GM21390 (cell line): ENCODE results near the gene SSBP2.
"Not testable (repeated sequence)": the region's sequence is repeated elsewhere in the genome, so short reads cannot be mapped to it uniquely, and the experiment has no call there.

ENCODE experiments used
- ATAC-seq: cut with Tn5 transposase; IDR thresholded peaks from one replicate; pipeline ENCODE4 v1.9.1; 2021; ENCODE audit not compliant: unreplicated experiment

SSBP2 gene

DNA sequence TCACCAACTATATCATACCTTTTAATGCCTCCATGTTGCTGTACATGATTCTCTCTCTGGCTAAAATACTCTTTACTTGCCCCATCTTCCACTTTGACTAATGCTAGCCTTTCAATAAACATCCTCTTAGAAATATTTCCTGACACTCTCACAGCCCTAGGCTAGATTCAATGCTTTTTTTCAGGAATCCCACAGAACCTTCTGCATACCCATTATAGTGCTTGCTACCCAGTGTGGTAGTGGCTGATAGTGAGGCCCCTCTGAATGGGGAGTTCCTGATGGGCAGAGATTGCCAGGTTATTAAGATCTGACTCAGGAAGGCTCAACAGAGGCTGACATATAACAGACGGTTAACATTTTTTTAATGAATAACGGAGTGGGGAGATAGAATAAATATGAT lies 11.6 kb downstream of the SSBP2 start:
- no peak for ATAC-seq

DNA sequence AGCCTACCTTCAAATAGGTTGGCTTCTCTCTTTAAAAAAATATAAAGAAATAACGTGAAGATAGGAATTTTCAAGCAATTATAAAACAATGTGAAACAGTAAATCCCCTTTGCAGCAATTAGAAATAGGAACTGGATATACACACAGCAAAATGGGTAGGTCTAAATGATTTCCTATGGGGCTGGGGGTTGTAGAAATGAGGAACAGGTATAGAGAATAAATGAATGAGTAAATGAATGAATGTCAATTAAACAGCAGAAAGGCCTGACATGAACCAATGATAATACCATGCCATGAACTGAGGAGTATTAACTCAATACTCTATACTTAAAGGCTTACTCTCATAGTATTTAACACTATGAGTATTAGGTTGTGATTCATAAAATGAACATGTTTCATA lies 21.6 kb downstream of the SSBP2 start:
- ATAC-seq: no peak

DNA sequence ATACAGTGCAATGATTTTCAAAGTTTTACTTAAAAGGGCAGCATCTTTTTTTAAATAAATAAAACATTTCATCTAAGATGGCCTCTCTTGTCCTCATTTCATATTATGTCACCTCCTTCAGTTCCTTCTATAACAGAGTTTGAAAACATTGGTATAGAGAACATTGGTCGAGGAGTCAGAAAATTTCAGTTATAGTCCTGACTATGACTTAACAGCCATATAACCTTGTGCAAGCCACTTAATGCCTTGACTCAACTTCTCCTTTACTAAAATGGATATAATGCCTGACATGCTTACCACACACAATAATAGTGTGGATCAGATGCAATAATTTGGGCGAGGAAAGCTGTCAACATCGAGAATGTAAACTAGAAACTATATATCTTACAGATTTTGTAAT lies 22.6 kb downstream of the SSBP2 start:
- ATAC-seq: no peak

GRCh38 chr5:81726297-81726696 lies 24.6 kb downstream of the SSBP2 start:
- no peak for ATAC-seq

DNA sequence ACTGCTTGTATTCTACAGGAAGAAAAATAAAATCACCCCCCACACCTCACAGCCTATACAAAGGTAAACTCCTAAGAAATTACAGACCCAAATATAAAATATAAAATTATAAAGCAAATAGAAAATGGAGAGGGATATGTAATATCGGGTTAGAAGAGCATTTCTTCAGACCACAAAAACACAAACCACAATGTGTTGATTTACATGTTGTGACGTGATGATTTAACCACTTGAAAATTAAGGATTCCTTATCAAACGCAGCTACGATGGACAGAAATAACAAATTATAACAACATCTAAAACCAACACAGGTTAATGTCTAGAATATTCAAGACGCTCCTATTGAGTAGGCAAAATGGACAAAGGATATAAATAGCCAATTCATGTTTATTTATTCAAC lies 26.3 kb downstream of the SSBP2 start:
- ATAC-seq: no peak

- no peak for ATAC-seq
Observed at GRCh38 chr5:81724108-81724507, 26.8 kb downstream of the SSBP2 start.

- ATAC-seq: no peak
Observed at GRCh38 chr5:81721049-81721448, 29.8 kb downstream of the SSBP2 start.

DNA sequence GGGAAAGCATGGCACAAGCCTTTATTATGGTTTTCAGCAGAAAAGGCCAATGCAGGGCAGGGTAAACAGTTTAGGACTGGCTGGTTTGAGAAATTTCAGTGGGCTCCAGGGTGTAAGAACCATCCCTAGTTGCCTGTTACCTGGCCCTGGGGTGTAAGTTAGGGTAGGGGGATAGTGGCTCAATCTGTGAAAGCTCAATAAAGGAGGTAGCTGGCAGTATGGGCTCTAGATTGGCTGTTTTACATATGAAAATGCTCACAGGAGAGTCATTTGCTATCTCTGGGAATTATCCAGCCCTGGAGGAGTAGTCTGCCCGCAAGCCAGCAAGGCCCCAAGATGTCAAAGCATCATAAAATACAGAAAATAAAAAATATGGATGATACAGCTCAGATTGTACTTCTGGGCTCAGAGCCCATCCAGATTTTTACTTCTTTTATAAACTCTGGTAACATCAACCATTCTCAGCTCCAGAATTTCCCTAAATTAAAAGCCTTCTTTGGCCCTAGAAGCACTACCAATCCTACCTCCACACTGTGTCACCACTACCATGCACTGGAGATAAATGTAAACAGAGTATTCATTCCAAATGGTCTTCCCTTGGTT lies 31.1 kb downstream of the SSBP2 start:
- no peak for ATAC-seq

DNA sequence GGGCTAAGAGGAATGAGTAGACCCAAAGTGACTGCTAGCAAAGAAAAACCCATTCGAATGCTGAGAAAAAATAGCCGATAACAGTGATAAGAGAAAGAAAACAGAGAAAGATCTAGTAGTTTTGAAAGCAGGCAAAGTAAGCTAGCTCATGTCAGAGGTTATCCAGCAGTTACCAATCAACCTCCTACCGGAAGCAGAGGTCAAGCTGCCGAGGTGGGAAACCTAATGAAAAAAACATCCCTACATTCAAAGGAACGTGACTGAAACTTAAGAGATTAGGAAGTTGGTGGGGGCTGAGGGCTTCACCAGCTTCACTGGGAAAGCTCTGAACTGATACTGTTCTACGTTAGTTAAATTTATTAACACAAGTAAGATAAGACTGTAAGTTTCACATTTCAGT lies 32.6 kb downstream of the SSBP2 start:
- no peak for ATAC-seq

- ATAC-seq: no peak
Observed at GRCh38 chr5:81717860-81718259, 33.0 kb downstream of the SSBP2 start.

GRCh38 chr5:81717226-81717625 lies 33.7 kb downstream of the SSBP2 start:
- ATAC-seq: no peak

GRCh38 chr5:81714076-81714475 lies 36.8 kb downstream of the SSBP2 start:
- not testable (repeated sequence) for ATAC-seq

DNA sequence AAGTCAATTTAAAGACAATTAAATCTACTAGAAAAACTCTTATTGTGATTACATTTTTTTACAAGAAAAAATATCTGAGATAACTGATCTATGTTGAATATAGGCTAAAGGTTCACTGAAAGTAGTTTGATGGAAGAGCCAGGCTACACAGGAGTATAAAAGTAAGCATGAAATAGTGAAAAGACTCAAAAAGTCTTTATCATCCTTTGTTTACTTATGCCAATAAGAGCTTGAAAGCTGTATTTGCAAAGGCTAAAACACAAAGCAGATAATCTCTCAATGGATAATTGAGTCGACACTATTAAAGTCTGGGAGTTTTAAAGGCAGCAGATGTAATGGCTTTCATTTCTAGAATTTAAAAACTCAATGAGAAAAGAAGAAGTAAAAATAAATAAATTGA lies 42.0 kb downstream of the SSBP2 start:
- ATAC-seq: no peak

DNA sequence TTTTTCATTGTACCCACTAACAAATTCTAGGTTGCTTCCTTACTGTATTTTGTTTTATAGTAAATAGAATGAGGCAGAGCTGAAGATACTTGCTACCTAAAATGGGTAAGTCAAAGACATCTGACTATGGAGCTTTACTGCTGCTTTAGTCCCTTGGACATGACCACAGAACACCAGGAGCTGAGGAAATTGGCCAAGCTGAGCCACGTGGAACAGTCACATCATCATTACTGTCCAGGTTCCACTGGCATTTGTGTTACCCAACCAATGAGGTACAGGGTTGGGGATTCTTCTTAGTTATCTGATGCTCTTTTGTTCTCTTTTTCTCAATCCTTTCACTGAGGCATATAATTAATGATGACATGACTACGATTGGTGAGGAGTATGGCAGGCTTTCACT lies 47.1 kb downstream of the SSBP2 start:
- no peak for ATAC-seq

DNA sequence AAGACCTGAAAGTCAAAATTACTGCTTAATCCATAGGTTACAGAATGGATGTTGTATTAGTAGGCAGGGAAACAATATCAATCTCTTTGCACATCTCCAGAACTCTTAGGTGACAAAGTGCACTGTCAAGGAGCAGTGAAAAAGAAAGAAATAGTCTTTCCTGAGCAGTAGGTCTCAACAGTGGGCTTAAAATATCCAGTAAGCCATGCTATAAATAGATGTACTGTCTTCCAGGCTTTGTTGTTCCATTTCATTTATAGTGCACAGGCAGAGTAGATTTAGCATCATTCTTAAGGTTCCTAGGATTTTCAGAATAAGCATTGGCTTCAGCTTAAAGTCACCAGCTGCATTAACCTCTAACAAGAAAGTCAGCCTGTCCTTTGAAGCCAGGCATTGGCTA lies 50.7 kb downstream of the SSBP2 start:
- no peak for ATAC-seq

DNA sequence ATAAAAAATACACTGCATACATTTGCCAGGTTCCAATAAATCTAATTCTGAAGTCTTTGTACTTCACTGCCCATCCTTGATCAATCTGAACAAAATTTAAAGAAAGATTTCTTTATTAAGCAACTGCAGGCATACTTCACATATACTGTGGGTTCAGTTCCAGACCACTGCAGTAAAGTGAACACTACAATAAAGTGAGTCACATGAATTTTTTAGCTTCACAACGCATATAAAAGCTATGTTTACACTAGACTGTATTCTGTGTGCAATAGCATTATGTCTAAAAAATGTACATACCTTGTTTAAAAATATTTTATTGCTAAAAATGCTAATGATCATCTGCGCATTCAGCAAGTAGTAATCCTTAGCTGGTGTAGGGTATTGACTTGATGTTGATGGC lies 52.1 kb downstream of the SSBP2 start:
- no peak for ATAC-seq

DNA sequence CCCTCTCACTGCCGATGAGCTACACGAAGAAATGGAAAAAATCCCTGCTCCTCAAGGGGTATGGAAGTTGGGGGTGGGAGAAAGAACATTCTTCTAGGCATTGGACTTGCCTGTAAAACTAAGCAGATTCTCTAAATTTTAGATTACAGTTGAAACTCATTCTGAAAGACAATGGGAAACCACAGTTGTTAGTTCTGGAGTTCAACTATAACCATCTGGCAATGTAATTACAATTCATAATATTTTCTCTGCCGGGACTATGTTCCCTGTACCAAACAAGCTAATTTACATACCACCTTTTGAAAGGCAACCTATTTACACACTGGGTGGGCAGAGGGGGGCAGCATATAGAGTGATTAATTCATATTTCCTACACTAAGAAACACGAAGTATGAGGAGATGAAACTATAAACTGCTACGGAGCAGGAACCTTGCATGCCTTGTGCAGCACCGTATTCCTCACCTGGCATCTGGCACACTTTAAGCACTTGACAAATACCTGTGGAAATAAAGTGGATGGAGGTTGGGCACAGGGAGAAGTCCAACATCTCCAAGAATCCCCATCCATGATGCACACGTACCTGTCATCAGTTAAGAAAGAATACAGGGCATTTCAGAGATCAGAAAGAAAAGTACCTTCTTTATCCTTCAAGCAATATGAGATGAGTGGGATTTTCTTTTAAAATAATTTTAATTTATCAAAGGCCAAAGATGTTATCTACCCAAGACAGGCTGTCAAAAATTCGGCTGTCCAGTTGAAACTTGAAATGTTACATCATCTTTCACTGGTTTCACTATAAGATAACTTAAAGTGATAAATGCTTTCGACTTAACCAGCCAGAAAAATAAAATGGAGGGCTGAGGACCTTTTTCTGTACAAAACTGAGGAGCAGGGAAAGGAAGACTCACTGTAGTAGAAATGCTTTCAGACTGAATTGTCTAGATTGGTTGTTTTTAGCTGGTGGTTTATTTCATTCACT lies 54.2 kb downstream of the SSBP2 start:
- ATAC-seq: no peak

DNA sequence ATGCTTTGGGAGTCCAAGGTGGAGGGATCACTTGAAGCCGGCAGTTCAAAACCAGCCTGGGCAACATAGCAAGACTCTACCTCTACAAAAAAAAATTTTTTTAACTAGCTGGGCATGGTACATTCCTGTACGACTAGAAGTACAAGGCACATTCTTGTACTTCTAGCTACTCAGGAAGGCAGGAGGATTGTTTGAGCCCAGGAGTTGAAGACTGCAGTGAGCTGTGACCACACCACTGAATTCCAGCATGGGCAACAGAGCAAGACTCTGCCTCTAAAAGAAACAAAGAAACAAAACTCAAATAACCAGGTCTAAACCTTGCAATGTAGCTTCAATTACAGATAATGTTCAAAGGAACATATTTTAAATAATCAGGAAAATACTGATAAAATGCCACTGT lies 56.2 kb downstream of the SSBP2 start:
- no peak for ATAC-seq

DNA sequence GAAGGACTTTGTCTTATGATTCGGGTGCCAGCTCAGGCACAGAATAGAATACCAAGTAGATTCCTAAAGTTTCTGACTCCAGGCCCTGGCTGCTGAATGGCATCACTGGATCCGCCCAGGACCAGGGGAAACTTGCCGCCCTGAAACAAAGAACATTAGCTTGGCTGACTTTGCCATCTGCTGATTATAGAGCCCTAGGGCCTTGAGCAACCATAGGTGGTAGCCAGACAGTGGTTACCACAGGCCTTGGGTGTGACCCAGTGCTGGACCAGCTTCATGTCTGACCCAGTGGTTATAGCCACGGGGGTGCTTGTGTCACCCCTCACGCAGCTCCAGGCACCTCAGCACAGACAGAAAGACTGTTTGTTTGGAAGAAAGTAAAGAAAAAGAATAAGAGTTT lies 62.7 kb downstream of the SSBP2 start:
- no peak for ATAC-seq

DNA sequence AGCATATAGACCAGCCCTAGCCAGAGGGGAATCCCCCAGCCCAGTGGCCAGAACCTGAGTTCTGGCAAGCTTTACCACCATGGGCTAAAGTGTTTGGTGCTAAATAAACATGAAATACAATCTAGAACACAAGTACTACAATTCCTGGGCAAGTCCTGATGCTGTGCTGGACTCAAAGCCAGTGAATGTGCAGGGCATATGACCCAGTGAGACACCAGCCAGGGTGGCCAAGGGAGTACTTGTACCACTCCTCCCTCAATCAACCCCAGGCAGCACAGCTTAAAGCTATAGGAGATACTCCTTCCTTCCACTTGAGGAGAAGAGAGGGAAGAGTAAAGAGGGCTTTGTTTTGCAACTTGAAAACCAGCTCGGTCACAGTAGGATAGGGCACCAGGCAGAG lies 63.6 kb downstream of the SSBP2 start:
- no peak for ATAC-seq

- ATAC-seq: no peak
Observed at GRCh38 chr5:81685471-81685870, 65.4 kb downstream of the SSBP2 start.

DNA sequence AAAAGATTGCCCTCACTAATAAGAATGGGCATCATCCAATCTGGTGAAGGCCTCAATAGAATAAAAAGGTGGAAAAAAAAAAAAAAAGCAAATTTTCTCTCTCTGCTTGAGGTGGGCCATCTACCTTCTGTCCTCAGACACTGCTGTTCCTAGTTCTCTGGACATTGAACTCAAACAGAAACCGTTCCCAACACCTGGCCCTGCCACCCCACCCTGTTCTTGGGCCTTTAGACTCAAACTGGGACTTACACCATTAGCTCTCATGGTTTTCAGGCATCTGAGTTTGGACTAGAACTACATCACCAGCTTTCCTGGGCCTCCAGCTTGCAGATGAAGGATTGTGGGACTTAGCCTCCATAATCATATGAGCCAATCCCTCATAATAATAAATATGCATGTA lies 71.0 kb downstream of the SSBP2 start:
- no peak for ATAC-seq

DNA sequence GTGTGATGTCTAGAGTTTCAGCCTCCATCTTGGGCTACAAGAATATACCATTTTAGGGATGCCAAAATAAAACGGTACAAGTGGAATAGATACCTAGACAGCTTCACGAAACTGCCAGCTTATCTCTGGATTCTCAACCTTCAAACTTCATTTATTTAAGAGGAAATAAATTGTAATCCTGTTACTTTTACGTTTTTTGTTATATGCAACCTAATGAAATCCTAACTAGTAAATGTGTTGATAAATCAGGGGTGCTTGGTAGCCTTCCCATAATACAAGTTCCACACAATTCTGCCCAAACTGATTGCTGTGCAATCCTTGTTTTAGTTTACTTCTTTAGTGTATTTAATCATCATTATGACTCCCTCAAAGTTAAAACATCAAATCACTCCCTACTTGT lies 75.5 kb downstream of the SSBP2 start:
- no peak for ATAC-seq
